Stimulated activated CD8-positive, alpha-beta memory T cell treated with anti-CD3 and anti-CD28 coated beads, Interleukin-2, amount 100 ng/mL, for 1 hour (primary cell): ENCODE data around the gene ATP8A2.

Experiments used
- DNase-seq, 2 donors: peaks; one replicate each; pipeline ENCODE4 v3.0.0-alpha.2; 2020; ENCODE audit warnings: low read depth in 2 of 2

ATP8A2 gene

GRCh38 chr13:25625414-25625813, 253.6 kb downstream of the ATP8A2 start:
- no peak for DNase-seq

- no peak for DNase-seq
These were observed 258.6 kb downstream of the ATP8A2 start for GRCh38 chr13:25630329-25630900.

- DNase-seq, result no peak
These were observed 260.6 kb downstream of the ATP8A2 start for GRCh38 chr13:25632166-25632888.

GRCh38 chr13:25633093-25633492, 261.3 kb downstream of the ATP8A2 start:
- DNase-seq, result no peak

- DNase-seq, result no peak
These were observed 273.9 kb downstream of the ATP8A2 start for GRCh38 chr13:25645681-25646080.

- no peak for DNase-seq
These were observed 277.3 kb downstream of the ATP8A2 start for GRCh38 chr13:25649001-25649633.

- no peak for DNase-seq
These were observed 281.0 kb downstream of the ATP8A2 start for GRCh38 chr13:25652764-25653163.

GRCh38 chr13:25654322-25654721, 282.5 kb downstream of the ATP8A2 start:
- no peak for DNase-seq

GRCh38 chr13:25657157-25657556, 285.4 kb downstream of the ATP8A2 start:
- no peak for DNase-seq

- no peak for DNase-seq
These were observed 287.5 kb downstream of the ATP8A2 start for GRCh38 chr13:25659091-25659795.

GRCh38 chr13:25660996-25661395, 289.2 kb downstream of the ATP8A2 start:
- no peak for DNase-seq

- DNase-seq, result no peak
These were observed 290.7 kb downstream of the ATP8A2 start for GRCh38 chr13:25662516-25662915.

- DNase-seq, result no peak
These were observed 296.6 kb downstream of the ATP8A2 start for GRCh38 chr13:25668345-25668744.

GRCh38 chr13:25673711-25674110, 301.9 kb downstream of the ATP8A2 start:
- no peak for DNase-seq

- no peak for DNase-seq
These were observed 302.6 kb downstream of the ATP8A2 start for GRCh38 chr13:25674371-25674770.

- no peak for DNase-seq
These were observed 303.3 kb downstream of the ATP8A2 start for GRCh38 chr13:25675060-25675459.

- no peak for DNase-seq
These were observed 306.2 kb downstream of the ATP8A2 start for GRCh38 chr13:25677956-25678355.

GRCh38 chr13:25678398-25678797, 306.6 kb downstream of the ATP8A2 start:
- no peak for DNase-seq

GRCh38 chr13:25679159-25679558, 307.4 kb downstream of the ATP8A2 start:
- no peak for DNase-seq

GRCh38 chr13:25679936-25680335, 308.2 kb downstream of the ATP8A2 start:
- DNase-seq, result no peak

GRCh38 chr13:25682276-25682675, 310.5 kb downstream of the ATP8A2 start:
- no peak for DNase-seq

GRCh38 chr13:25683056-25683455, 311.3 kb downstream of the ATP8A2 start:
- no peak for DNase-seq
